GM12873 (cell line): ENCODE results near the gene SUCO.

Source experiments
- TF ChIP-seq, protein P1 (sequence below): IDR thresholded peaks from 2 replicates; pipeline ENCODE4 v1.5.1; 2012; ENCODE audit warnings: low read depth, mild to moderate bottlenecking, moderate library complexity, low read length, control low read depth; ENCODE audit not compliant: insufficient read depth; ENCODE audit errors: missing control alignments

SUCO gene

GRCh38 chr1:172600615-172601014 is 67.7 kb downstream of the SUCO start:
- TF ChIP-seq, protein P1, sequence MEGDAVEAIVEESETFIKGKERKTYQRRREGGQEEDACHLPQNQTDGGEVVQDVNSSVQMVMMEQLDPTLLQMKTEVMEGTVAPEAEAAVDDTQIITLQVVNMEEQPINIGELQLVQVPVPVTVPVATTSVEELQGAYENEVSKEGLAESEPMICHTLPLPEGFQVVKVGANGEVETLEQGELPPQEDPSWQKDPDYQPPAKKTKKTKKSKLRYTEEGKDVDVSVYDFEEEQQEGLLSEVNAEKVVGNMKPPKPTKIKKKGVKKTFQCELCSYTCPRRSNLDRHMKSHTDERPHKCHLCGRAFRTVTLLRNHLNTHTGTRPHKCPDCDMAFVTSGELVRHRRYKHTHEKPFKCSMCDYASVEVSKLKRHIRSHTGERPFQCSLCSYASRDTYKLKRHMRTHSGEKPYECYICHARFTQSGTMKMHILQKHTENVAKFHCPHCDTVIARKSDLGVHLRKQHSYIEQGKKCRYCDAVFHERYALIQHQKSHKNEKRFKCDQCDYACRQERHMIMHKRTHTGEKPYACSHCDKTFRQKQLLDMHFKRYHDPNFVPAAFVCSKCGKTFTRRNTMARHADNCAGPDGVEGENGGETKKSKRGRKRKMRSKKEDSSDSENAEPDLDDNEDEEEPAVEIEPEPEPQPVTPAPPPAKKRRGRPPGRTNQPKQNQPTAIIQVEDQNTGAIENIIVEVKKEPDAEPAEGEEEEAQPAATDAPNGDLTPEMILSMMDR, result no peak

GRCh38 chr1:172601046-172601630 is 68.2 kb downstream of the SUCO start:
- TF ChIP-seq, protein P1, result no peak

DNA sequence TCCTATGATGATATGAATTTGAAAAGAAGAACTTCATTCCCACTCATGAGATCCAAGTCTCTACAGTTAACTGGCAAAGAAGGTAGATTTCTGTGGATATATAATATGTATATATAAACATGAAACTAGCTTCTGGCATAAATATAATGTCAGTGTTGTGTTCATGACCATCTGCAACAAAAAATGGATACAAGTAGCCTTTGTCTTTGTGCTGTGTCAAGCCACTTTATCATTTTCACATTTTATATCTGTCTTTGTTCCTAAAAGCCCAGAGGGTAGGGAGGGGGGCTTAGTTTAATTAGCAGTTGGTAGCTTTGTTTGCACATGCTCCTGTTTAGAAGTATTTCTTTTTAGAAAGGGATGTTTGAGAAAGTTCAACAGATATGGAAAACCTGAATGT is 69.8 kb downstream of the SUCO start:
- TF ChIP-seq, protein P1, result no peak

GRCh38 chr1:172603816-172604215 is 70.9 kb downstream of the SUCO start:
- TF ChIP-seq, protein P1, result no peak

DNA sequence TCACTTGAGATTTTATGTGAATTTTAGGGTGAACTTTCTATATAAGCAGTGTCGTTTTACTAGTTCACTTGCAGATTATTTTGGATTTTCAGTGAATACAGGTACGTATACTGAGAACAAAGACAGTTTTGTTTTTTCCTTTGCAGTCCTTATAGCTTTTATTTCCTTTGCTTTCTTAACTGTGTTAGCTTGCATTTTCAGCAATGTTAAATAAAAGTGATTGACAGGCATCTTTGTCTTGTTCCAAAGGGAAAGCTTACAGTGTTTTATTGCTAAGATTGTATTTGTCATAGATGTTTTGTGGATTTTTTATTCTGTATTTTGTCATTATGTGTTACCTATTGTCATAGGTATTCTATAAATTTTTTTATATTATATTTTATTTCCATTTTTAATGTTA is 72.7 kb downstream of the SUCO start:
- TF ChIP-seq, protein P1, result no peak

DNA sequence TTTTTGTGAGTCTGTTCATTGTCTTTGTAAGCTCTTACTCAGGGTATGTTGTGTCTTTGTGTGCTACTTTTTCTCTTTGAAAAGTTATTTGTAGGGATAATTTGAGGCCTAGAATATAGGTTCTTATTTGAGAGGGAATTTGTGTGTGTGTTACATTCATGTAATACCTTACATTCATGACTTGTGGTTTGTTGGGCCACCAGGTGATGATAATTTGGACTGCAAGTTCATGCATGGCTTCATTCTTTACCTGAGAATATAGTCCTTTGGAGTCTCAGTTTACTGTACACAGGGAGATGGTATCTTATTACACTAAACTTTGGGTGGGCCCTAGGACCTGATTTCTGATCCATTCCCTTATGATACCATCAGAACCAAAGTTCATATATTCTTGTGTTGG is 74.2 kb downstream of the SUCO start:
- TF ChIP-seq, protein P1, result no peak

GRCh38 chr1:172608098-172608601 is 75.2 kb downstream of the SUCO start:
- TF ChIP-seq, protein P1, result no peak
